Heart left ventricle (tissue), 16 donors: Measurements from ENCODE around the gene CAPN12. TPM values are rescaled to one million over a fixed set of nuclear protein-coding genes. Genes with fewer than 3 reads are reported as not detected.

ENCODE experiments used
- ATAC-seq, 4 donors: fragments of 200-7000 bp; cut with Tn5 transposase; one replicate each; pipeline ENCODE4 v1.9.1; 2020 to 2022; ENCODE audit warnings: moderate library complexity in 4 of 4, mild to moderate bottlenecking in 3 of 4, moderate number of reproducible peaks in 1 of 4
- DNase-seq, 5 donors: peaks; one replicate each; pipeline ENCODE4 v3.0.0-alpha.2; 2020
- H3K27ac ChIP-seq, 12 donors: fragments of 200-600 bp; sonication (generic) in 4 of 12; one replicate each; pipeline versions ENCODE4 v1.5.0 to v1.8.0; 2016 to 2022; ENCODE audit warnings: mild to moderate bottlenecking in 2 of 12
- H3K27me3 ChIP-seq, 9 donors: fragments of 200-600 bp; sonication (generic) in 2 of 9; one replicate each; pipeline versions ENCODE4 v1.5.1 to v1.8.0; 2016 to 2022; ENCODE audit warnings: mild to moderate bottlenecking in 3 of 9
- H3K36me3 ChIP-seq, 9 donors: fragments of 200-600 bp; sonication (generic) in 2 of 9; one replicate each; pipeline versions ENCODE4 v1.5.0 to v1.8.0; 2018 to 2022; ENCODE audit warnings: mild to moderate bottlenecking in 2 of 9
- H3K4me1 ChIP-seq, 12 donors: fragments of 200-600 bp; sonication (generic) in 4 of 12; one replicate each; pipeline versions ENCODE4 v1.5.0 to v1.8.0; 2016 to 2022; ENCODE audit warnings: mild to moderate bottlenecking in 3 of 12
- H3K4me3 ChIP-seq, 12 donors: fragments of 200-600 bp; sonication (generic) in 4 of 12; one replicate each; pipeline versions ENCODE4 v1.5.0 to v1.8.0; 2017 to 2022; ENCODE audit warnings: mild to moderate bottlenecking in 9 of 12, moderate library complexity in 4 of 12
- H3K9me3 ChIP-seq, 12 donors: fragments of 200-600 bp; sonication (generic) in 4 of 12; one replicate each; pipeline versions ENCODE4 v1.5.0 to v1.8.0; 2016 to 2022; ENCODE audit warnings: mild to moderate bottlenecking in 1 of 12
- CTCF ChIP-seq, 12 donors: fragments of 200-600 bp; sonication (generic) in 4 of 12; IDR thresholded peaks; one replicate each; pipeline versions ENCODE4 v1.5.0 to v1.8.0; 2018 to 2022; ENCODE audit warnings: antibody characterized with exemption in 12 of 12, mild to moderate bottlenecking in 5 of 12
- POLR2A ChIP-seq, 2 donors: fragments of 450-650 bp; IDR thresholded peaks; one replicate each; pipeline ENCODE4 v1.6.1; 2017; ENCODE audit warnings: antibody characterized with exemption in 2 of 2, mild to moderate bottlenecking in 2 of 2, moderate library complexity in 2 of 2
- WGBS, 4 donors: extraction: QIAGEN DNeasy Blood & Tissue Kit in 2 of 4; methylation state at CpG; one replicate each; pipeline versions ENCODE4 v1.1.5 to v1.1.7; 2013 to 2018; 5-methylcytosine and 5-hydroxymethylcytosine counted together
- intact Hi-C, 10 donors: fragments of 100-400 bp; cut with DNase I; formaldehyde crosslinking; loops; one replicate each; pipeline versions ENCODE4 v1.11.1 to v1.14.2; 2022
- polyA plus RNA-seq, 2 donors: library from polyadenylated mRNA; stranded (reverse); fragments of 200-250 nt; gene quantifications; one replicate each; pipeline ENCODE4 v1.2.3, GENCODE V29; 2013
- total RNA-seq, 9 donors: library from RNA; depleted of rRNA in 2 of 9; stranded (reverse); fragments of >200 nt in 2 of 9; fragmentation: NEBNext Ultra II Directional in 3 of 9; extraction: Animal tissue kit (Norgen Biotek cat#: 25700) in 3 of 9; gene quantifications; one replicate each; pipeline versions ENCODE4 v1.1.0 to v1.2.4, GENCODE V29; 2016 to 2023
- donor health status: ischemic (EF 13 %, LVEDD 7.1; RV severe dilation, severe dysfunction).
- donor health status: healthy with polysubstance abuse.
- donor health status: DM: no; HTN: yes; CAD: no.
- donor health status: DM: no; HTN: no; CAD: no.
- donor health status: ischemic (EF 25% LVEDD 6.9; RV normal size, moderate dysfunction).
- donor health status: ischemic (EF 25% LVEDD 5.7; RV mildly dilated, moderate dysfunction).
- donor health status: healthy.
- donor health status: DM: yes; HTN: yes; CAD: no.
- donor health status: ischemic (EF 35%, LVEDD 5.7; RV mildly dilated, moderate dysfunction).
- donor health status: nonischemic (EF 11% LVEDD 7.7; RV severe dilation, severe dysfunction).
- donor health status: DM: yes; HTN: yes; CAD: no.
- donor health status: PGD.
- donor health status: ischemic (EF 29% LVEDD 5.4; RV normal size, mild dysfunction).
- donor health status: nonischemic (EF 23%, LVEDD 6.1; RV moderate dilation, normal function).

CAPN12 gene
- total and polyA plus RNA-seq, 11 donors = 0.36 to 1.8 (median 0.88) TPM

DNA sequence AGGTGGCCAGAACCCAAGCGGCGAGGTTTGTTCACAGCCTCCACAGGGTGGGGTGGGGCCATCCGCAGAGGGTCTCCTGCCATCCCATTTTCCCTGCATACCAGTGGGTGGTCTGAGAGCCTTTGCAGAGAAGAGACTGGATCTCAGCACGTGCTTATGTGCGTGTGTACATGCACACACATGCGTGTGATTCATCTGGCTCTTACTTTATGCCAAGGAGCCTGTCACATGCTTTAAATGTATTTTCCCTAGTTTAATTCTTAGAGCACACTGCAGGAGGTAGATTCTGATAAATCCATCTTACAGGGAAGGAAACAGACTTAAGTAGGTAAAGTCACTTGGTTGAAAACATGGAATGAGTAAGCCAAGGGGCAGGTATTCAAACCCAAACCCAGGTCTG is 47.1 kb downstream of the CAPN12 start:
- intact Hi-C loops = no loop called here
- H3K27ac ChIP-seq = peak overlapping the region in 11 of 12 donors; percentile 23 to 96 (median 86)
- no peak for DNase-seq
- 84 to 92% (median 89%) methylated on average over 6 of the region's 6 CpGs for WGBS, 4 donors
- H3K27me3 ChIP-seq = no peaks in the 10 kb centered on the region
- no peak for ATAC-seq
- no peak overlapping the region for H3K4me3 ChIP-seq
- peaks cover 3 to 56% (median 33%) of the 10 kb centered on the region in 9 donors for H3K36me3 ChIP-seq
- no peaks in the 10 kb centered on the region for H3K9me3 ChIP-seq
- H3K4me1 ChIP-seq = peaks cover 26 to 100% (median 95%) of the 10 kb centered on the region in 12 donors
- TF ChIP-seq CTCF (IDR thresholded peaks at IDR 0.05) (no peak), POLR2A (IDR thresholded peaks at IDR 0.05) (no peak)

DNA sequence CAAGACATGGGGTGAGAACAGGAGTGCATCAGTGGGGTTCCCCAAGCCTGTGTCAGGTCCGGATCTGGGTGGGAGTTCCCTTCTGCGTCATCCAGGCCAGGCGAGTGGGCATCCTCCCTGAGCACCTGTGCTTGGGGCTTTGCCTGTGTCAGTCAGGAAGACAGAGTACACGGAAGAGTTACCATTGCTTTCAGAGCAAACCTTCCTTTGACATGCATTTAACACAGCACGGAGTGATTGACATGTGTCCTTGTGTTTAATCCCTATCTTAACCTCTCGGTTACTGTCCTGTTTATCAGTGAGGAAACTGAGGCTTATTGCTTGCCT is 47.6 kb downstream of the CAPN12 start:
- H3K4me1 ChIP-seq = peaks cover 30 to 100% (median 96%) of the 10 kb centered on the region in 12 donors
- intact Hi-C loops = no loop called here
- no peak overlapping the region for H3K4me3 ChIP-seq
- DNase-seq = no peak
- no peaks in the 10 kb centered on the region for H3K27me3 ChIP-seq
- no peak for ATAC-seq
- H3K9me3 ChIP-seq = no peaks in the 10 kb centered on the region
- peak overlapping the region in 11 of 12 donors; percentile 5 to 96 (median 91) for H3K27ac ChIP-seq
- 79 to 90% (median 80%) methylated on average over 3 to 6 of the region's 6 CpGs for WGBS, 4 donors
- H3K36me3 ChIP-seq = peaks cover 3 to 51% (median 28%) of the 10 kb centered on the region in 9 donors
- no peak for TF ChIP-seq CTCF (IDR thresholded peaks at IDR 0.05)
- no peak for TF ChIP-seq POLR2A (IDR thresholded peaks at IDR 0.05)

GRCh38 chr19:38695832-38696728 is 48.2 kb downstream of the CAPN12 start:
- Histone ChIP-seq H3K27me3 (no peaks in the 10 kb centered on the region), H3K36me3 (peaks cover 0 to 45% (median 21%) of the 10 kb centered on the region in 9 donors), H3K4me1 (peaks cover 30 to 100% (median 96%) of the 10 kb centered on the region in 12 donors), H3K4me3 (no peak overlapping the region), H3K9me3 (no peaks in the 10 kb centered on the region), H3K27ac (peak overlapping the region; percentile 3 to 96 (median 89))
- DNase-seq = peak in 1 of 5 donors; percentile 17
- intact Hi-C loops = no loop called here
- ATAC-seq = peak in 1 of 4 donors; percentile 27
- WGBS, 4 donors = 78 to 82% (median 79%) methylated on average over 21 to 22 of the region's 22 CpGs
- TF ChIP-seq POLR2A (IDR thresholded peaks at IDR 0.05) = no peak
- no peak for TF ChIP-seq CTCF (IDR thresholded peaks at IDR 0.05)

DNA sequence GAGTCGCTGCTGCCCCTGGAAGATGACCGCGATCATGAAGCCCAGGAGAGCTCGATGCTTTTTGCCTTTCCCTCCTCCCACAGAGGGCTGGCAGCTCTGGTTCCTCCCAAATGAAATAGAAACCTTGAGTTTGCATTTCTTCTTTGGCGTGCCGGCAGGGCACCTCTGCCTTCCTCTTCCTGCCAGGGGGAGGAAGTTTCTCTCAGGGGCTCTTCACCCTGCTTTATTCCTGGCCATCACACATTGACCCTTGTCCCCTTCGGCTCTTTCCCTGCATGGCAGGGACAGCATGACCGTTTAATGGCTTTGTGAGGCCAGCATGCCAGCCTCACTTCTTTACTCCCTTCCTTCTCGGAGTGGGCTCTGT is 49.0 kb downstream of the CAPN12 start:
- TF ChIP-seq CTCF (IDR thresholded peaks at IDR 0.05) (no peak), POLR2A (IDR thresholded peaks at IDR 0.05) (no peak)
- intact Hi-C loops = no loop called here
- DNase-seq (peak in 2 of 5 donors; percentile 26 to 29), ATAC-seq (no peak)
- no peaks in the 10 kb centered on the region for H3K9me3 ChIP-seq
- H3K4me3 ChIP-seq = peak overlapping the region in 1 of 12 donors; percentile 25
- peaks cover 30 to 100% (median 95%) of the 10 kb centered on the region in 12 donors for H3K4me1 ChIP-seq
- WGBS, 4 donors = 41 to 57% (median 46%) methylated on average over 9 of the region's 9 CpGs
- no peaks in the 10 kb centered on the region for H3K27me3 ChIP-seq
- H3K27ac ChIP-seq = peak overlapping the region; percentile 3 to 96 (median 89)
- H3K36me3 ChIP-seq = peaks cover 0 to 37% (median 14%) of the 10 kb centered on the region in 9 donors
